GM12801 (cell line): Measurements from ENCODE around the gene KMT2E.

Source experiments
- TF ChIP-seq, protein P1 (sequence below): IDR thresholded peaks from one replicate; pipeline ENCODE4 v1.5.1; 2011; ENCODE audit warnings: control low read depth; ENCODE audit not compliant: insufficient read length; ENCODE audit errors: extremely low read depth

KMT2E gene

DNA sequence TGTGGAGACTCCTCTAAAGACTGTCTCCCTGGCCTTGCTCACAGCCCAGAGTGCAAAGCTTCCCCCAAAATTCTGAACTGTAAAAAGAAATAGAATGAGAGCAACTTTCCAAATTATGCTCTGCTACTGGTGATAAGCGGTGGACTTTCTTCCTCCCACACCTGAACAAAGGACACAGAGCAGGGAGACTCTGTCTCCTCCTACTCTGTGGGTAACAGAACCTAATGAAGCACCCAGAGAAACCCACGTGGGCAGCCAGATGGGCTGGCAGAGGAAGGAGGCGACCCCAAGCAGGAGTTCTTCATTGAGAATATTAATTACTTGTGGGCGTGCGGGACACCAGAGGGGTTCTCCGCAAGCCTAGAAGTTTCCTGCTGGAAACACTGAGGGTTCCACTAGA lies 139.5 kb downstream of the KMT2E start:
- TF ChIP-seq, protein P1, sequence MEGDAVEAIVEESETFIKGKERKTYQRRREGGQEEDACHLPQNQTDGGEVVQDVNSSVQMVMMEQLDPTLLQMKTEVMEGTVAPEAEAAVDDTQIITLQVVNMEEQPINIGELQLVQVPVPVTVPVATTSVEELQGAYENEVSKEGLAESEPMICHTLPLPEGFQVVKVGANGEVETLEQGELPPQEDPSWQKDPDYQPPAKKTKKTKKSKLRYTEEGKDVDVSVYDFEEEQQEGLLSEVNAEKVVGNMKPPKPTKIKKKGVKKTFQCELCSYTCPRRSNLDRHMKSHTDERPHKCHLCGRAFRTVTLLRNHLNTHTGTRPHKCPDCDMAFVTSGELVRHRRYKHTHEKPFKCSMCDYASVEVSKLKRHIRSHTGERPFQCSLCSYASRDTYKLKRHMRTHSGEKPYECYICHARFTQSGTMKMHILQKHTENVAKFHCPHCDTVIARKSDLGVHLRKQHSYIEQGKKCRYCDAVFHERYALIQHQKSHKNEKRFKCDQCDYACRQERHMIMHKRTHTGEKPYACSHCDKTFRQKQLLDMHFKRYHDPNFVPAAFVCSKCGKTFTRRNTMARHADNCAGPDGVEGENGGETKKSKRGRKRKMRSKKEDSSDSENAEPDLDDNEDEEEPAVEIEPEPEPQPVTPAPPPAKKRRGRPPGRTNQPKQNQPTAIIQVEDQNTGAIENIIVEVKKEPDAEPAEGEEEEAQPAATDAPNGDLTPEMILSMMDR = no peak

DNA sequence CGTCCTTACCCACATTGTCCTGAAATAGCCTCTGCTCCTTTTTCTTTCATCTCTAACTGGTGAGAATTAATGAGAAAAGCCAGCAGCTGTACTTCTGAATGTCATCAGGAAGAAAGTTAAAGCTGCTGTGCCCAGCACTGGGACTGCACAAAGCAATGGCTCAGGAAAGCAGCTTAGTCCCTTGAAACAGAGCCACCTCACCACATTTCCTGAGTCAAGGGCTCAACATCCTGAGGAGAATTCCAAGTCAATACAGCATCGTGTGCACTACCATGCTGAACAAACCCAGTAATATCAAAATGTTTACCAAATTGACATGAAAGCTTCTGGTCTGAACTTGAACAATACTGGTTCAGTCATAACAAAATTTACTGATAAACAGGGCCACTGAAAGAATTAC lies 140.1 kb downstream of the KMT2E start:
- TF ChIP-seq, protein P1 = no peak

DNA sequence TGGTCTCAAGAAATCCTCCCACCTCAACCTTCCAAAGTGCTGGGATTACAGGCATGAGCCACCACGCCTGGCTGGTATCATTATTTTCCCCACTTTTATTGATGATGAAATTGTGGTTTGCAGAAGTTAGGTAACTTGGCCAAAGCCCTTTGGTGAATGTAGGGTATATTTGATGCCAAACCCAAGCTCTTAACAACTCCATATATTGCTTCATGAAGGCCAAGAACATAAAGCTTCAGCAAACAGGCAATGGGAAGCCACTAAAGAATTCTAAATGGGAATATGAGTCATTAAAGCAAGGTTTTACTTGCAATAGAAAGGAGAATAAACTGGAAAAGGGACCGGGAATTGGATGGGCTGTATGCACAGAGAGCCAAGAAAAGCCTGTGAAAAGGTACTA lies 142.7 kb downstream of the KMT2E start:
- TF ChIP-seq, protein P1 = no peak

DNA sequence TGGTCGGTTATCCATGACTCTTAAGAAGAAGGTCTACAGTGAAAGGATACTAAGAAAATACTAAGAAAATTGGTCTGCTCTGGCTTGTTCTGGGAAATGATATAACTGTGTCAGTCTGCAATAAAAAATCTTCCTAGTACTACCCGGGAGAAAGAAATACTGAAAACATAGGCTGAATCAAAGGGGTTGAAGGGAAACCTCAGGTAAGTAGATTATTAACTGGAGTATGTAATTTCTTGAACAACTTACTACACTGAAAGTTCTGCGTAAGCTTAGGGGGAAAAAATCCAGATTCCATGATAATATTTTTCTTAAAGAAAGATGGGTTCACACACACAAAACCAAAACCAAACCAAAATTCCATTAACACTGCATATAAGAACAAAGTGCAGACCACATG lies 143.3 kb downstream of the KMT2E start:
- TF ChIP-seq, protein P1 = no peak

DNA sequence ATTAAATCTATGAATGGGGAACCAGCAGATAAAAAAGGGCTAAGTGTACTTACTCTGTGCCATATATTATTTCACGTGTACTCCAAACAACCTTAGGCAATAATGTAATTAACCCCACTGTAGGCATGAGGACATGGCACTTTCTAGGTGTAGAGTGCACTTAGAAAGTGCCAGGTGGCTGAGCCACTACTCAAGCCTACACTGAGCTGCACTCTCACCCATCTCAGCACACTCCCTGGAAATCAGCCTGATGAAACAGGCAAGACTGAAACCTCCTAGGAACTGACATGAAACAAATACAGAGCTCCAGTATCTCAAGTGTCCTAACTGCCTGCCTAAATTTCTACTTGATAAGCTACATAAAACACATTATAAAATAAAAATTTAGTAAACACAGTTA lies 147.4 kb downstream of the KMT2E start:
- TF ChIP-seq, protein P1 = no peak
